Breast epithelium (tissue), 4 donors: ENCODE measurements around the gene HNRNPF. TPM values are rescaled to one million over a fixed set of nuclear protein-coding genes. Genes with fewer than 3 reads are reported as not detected.

Experiments used
- DNase-seq, 2 donors: peaks; one replicate each; pipeline ENCODE4 v3.0.0-alpha.2; 2019; ENCODE audit warnings: low spot score in 2 of 2
- H3K27ac ChIP-seq, 2 donors: fragments of 200-600 bp; sonication (generic) in 1 of 2; one replicate each; pipeline ENCODE4 v1.5.1; 2016 to 2019; ENCODE audit warnings: mild to moderate bottlenecking in 1 of 2
- H3K27me3 ChIP-seq, 2 donors: fragments of 200-600 bp; sonication (generic) in 1 of 2; one replicate each; pipeline versions ENCODE4 v1.5.1 to v1.6.0; 2017 to 2019; ENCODE audit warnings: control low read depth in 1 of 2, mild to moderate bottlenecking in 1 of 2
- H3K36me3 ChIP-seq: fragments of 200-600 bp; one replicate; pipeline ENCODE4 v1.5.1; 2019
- H3K4me1 ChIP-seq, 2 donors: fragments of 200-600 bp; sonication (generic); one replicate each; pipeline ENCODE4 v1.5.1; 2016 to 2019; ENCODE audit warnings: control low read depth in 1 of 2
- H3K4me3 ChIP-seq, 3 donors: fragments of 200-600 bp; sonication (generic); 1 replicate in 2 of 3; 2 replicates in 1 of 3; pipeline ENCODE4 v1.5.1; 2016 to 2019; ENCODE audit warnings: mild to moderate bottlenecking in 3 of 3, moderate library complexity in 2 of 3
- H3K9me3 ChIP-seq, 2 donors: fragments of 200-600 bp; sonication (generic) in 1 of 2; one replicate each; pipeline ENCODE4 v1.5.1; 2016 to 2019; ENCODE audit warnings: control low read depth in 1 of 2
- CTCF ChIP-seq, 3 donors: fragments of 450-650 bp; IDR thresholded peaks; one replicate each; pipeline ENCODE4 v1.5.1; 2016 to 2017; ENCODE audit warnings: antibody characterized with exemption in 3 of 3, mild to moderate bottlenecking in 3 of 3, moderate library complexity in 3 of 3
- POLR2A ChIP-seq: fragments of 450-650 bp; IDR thresholded peaks from one replicate; pipeline ENCODE4 v1.6.1; 2016; ENCODE audit warnings: antibody characterized with exemption, mild to moderate bottlenecking, moderate library complexity
- POLR2AphosphoS5 ChIP-seq, 3 donors: sonication (generic); formaldehyde crosslinking; IDR thresholded peaks; one replicate each; pipeline ENCODE4 v1.6.1; 2017; ENCODE audit warnings: antibody characterized with exemption in 3 of 3
- intact Hi-C: fragments of 100-400 bp; cut with DNase I; formaldehyde crosslinking; loops from one replicate; pipeline ENCODE4 v1.15.1; 2023; ENCODE audit warnings: low total_unique reads
- total RNA-seq, 3 donors: library from RNA; depleted of rRNA; stranded (reverse); fragments of >200 nt; gene quantifications; one replicate each; pipeline ENCODE4 v1.1.0, GENCODE V29; 2016

Gene HNRNPF
- total RNA-seq, 3 donors from 2014 or later = 175 to 213 (median 207) TPM

GRCh38 chr10:43336641-43337318 is 72.2 kb downstream of the HNRNPF start:
- Histone ChIP-seq H3K9me3 (no peaks in the 10 kb centered on the region), H3K27me3 (no peaks in the 10 kb centered on the region), H3K27ac (no peak overlapping the region), H3K36me3 (no peaks in the 10 kb centered on the region), H3K4me3 (no peak overlapping the region), H3K4me1 (no peaks in the 10 kb centered on the region)
- TF ChIP-seq POLR2A (no peak), CTCF (IDR thresholded peaks at IDR 0.05) (no peak), POLR2AphosphoS5 (IDR thresholded peaks at IDR 0.05) (no peak)
- DNase-seq = no peak
- intact Hi-C loops = no loop called here

- Histone ChIP-seq H3K27ac (no peak overlapping the region), H3K27me3 (no peaks in the 10 kb centered on the region), H3K9me3 (no peaks in the 10 kb centered on the region), H3K4me3 (no peak overlapping the region), H3K4me1 (no peaks in the 10 kb centered on the region), H3K36me3 (no peaks in the 10 kb centered on the region)
- TF ChIP-seq POLR2A = no peak
- DNase-seq = no peak
- intact Hi-C loops = no loop called here
Observed at GRCh38 chr10:43336061-43336460, 72.9 kb downstream of the HNRNPF start.

Other genes starting within 250 kb of the HNRNPF start
- 10 to 100 TPM in 2 of 3 donors, 1 to 10 TPM in 1; 1.1 to 15.8 (median 11.5) TPM for gene RASGEF1A, start 142.1 kb downstream of the HNRNPF start, total RNA-seq
- not detected for gene FXYD4, start 37.5 kb downstream of the HNRNPF start, total RNA-seq
- gene ZNF487, start 27.9 kb upstream of the HNRNPF start, total RNA-seq = 10 to 100 TPM in 2 of 3 donors, 1 to 10 TPM in 1; 8.5 to 16.4 (median 12.8) TPM
- gene ZNF239, start 165.4 kb upstream of the HNRNPF start, total RNA-seq = 1 to 10 TPM; 2.7 to 9.1 (median 8.5) TPM
- gene ZNF485, start 197.3 kb upstream of the HNRNPF start, total RNA-seq = 1 to 10 TPM; 3.9 to 4.5 (median 4.0) TPM
- 10 to 100 TPM; 53.1 to 74.3 (median 54.4) TPM for gene ZNF32, start 239.7 kb upstream of the HNRNPF start, total RNA-seq